ENCODE data around the gene WDR36.

GRCh38 chr5:111124793-111125192, 32.6 kb downstream of the WDR36 start:
- TF ChIP-seq POLR2A (IDR thresholded peaks at IDR 0.05) (no peak), CTCF (IDR thresholded peaks at IDR 0.05) (no peak), POLR2AphosphoS5 (IDR thresholded peaks at IDR 0.05; ENCODE audit: insufficient read depth in 1 of 2, low read depth in 1 of 2) (no peak)

All from vagina (tissue), 2 donors.